Measurements from ENCODE around the gene CHD5.

DNA sequence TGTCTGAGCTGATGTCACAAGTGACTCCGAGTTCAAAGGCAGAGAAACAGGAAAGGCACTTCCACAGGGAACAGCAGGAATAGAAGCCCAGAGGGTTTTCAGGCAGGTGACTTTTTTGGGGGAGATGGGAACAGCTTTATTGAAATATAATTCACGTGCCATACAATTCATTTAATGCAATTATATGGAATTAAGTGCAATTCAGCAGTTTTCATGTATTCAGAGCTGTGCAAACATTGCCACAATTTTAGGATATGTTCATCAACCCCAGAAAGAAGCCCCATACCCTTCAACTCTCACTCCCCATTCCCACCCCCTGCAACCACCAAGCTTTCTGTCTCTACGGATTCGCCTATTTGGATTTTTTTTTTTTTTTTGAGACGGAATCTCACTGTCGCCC lies 117.5 kb downstream of the CHD5 start:
- TF ChIP-seq, protein P1, sequence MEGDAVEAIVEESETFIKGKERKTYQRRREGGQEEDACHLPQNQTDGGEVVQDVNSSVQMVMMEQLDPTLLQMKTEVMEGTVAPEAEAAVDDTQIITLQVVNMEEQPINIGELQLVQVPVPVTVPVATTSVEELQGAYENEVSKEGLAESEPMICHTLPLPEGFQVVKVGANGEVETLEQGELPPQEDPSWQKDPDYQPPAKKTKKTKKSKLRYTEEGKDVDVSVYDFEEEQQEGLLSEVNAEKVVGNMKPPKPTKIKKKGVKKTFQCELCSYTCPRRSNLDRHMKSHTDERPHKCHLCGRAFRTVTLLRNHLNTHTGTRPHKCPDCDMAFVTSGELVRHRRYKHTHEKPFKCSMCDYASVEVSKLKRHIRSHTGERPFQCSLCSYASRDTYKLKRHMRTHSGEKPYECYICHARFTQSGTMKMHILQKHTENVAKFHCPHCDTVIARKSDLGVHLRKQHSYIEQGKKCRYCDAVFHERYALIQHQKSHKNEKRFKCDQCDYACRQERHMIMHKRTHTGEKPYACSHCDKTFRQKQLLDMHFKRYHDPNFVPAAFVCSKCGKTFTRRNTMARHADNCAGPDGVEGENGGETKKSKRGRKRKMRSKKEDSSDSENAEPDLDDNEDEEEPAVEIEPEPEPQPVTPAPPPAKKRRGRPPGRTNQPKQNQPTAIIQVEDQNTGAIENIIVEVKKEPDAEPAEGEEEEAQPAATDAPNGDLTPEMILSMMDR (IDR thresholded peaks at IDR 0.05; ENCODE audit: low read length): no peak
- no peak for TF ChIP-seq EZH2 (optimal IDR thresholded peaks at IDR 0.05; ENCODE audit: low read depth, low read length)

All from MM.1S (cell line).